ENCODE measurements around the gene TM9SF1.

The TM9SF1 gene

GRCh38 chr14:24178399-24179178 is 16.7 kb downstream of the TM9SF1 start:
- no peak for DNase-seq

- DNase-seq = no peak
Observed at GRCh38 chr14:24177891-24178290, 17.4 kb downstream of the TM9SF1 start.

GRCh38 chr14:24177041-24177825 is 18.0 kb downstream of the TM9SF1 start:
- no peak for DNase-seq

- no peak for DNase-seq
Observed at GRCh38 chr14:24176599-24176998, 18.6 kb downstream of the TM9SF1 start.

GRCh38 chr14:24172871-24173281 is 22.4 kb downstream of the TM9SF1 start:
- DNase-seq = no peak

- no peak for DNase-seq
Observed at GRCh38 chr14:24172261-24172860, 22.9 kb downstream of the TM9SF1 start.

GRCh38 chr14:24171422-24172260 is 23.6 kb downstream of the TM9SF1 start, which contains the start of gene REC8:
REC8 (plus strand) TSS chr14:24172080; CDS start chr14:24172553, 473 bp downstream.
- peak; percentile 85 to 92 for DNase-seq

GRCh38 chr14:24167469-24168114 is 27.6 kb downstream of the TM9SF1 start:
- DNase-seq = no peak

- DNase-seq = no peak
Observed at GRCh38 chr14:24165785-24166184, 29.5 kb downstream of the TM9SF1 start.

- no peak for DNase-seq
Observed at GRCh38 chr14:24164518-24164991, 30.7 kb downstream of the TM9SF1 start.

GRCh38 chr14:24162093-24162492 is 33.1 kb downstream of the TM9SF1 start:
- no peak for DNase-seq

GRCh38 chr14:24160850-24161804 is 34.1 kb downstream of the TM9SF1 start, which contains the start of gene IRF9:
IRF9 (plus strand) TSS chr14:24161265; CDS start chr14:24162145, 880 bp downstream.
- peak in 1 of 2 experiments; percentile 65 for DNase-seq

- DNase-seq = no peak
Observed at GRCh38 chr14:24160499-24160849, 34.8 kb downstream of the TM9SF1 start.

- DNase-seq = no peak
Observed at GRCh38 chr14:24159777-24160498, 35.3 kb downstream of the TM9SF1 start.

- no peak for DNase-seq
Observed at GRCh38 chr14:24157331-24157730, 37.9 kb downstream of the TM9SF1 start.

- DNase-seq = no peak
Observed at GRCh38 chr14:24156840-24157239, 38.4 kb downstream of the TM9SF1 start.

GRCh38 chr14:24155100-24155499 is 40.1 kb downstream of the TM9SF1 start:
- DNase-seq = no peak

- DNase-seq = no peak
Observed at GRCh38 chr14:24151404-24152080, 43.7 kb downstream of the TM9SF1 start.

- DNase-seq = no peak
Observed at GRCh38 chr14:24150993-24151392, 44.2 kb downstream of the TM9SF1 start.

All from cerebellar nuclear complex (tissue), 1 donor.